SU-DHL-6 (cell line): ENCODE results near the gene HIVEP2.

ENCODE experiments used
- H2AFZ ChIP-seq: fragments of 200-600 bp; sonication (generic); 2 replicates; pipeline ENCODE4 v1.6.1; 2014; ENCODE audit warnings: low read depth, mild to moderate bottlenecking, moderate library complexity, mixed read lengths, antibody characterized with exemption, low read length; ENCODE audit not compliant: severe bottlenecking
- H3F3A ChIP-seq: fragments of 200-600 bp; shearing (Covaris generic); 2 replicates; pipeline ENCODE4 v1.6.0; 2016; ENCODE audit warnings: antibody characterized with exemption, mild to moderate bottlenecking; ENCODE audit not compliant: insufficient read depth
- H3K27ac ChIP-seq: fragments of 200-600 bp; sonication (generic); 2 replicates; pipeline ENCODE4 v1.5.1; 2016; ENCODE audit warnings: low read depth, mild to moderate bottlenecking, low read length, moderate library complexity, mixed read lengths
- H3K27me3 ChIP-seq: fragments of 200-600 bp; sonication (generic), shearing (Covaris generic); 2 replicates; pipeline ENCODE4 v1.6.0; 2014; ENCODE audit warnings: mild to moderate bottlenecking, low read length
- H3K36me3 ChIP-seq: fragments of 200-600 bp; sonication (generic); 2 replicates; pipeline ENCODE4 v1.6.1; 2014; ENCODE audit warnings: mild to moderate bottlenecking, low read length, mixed read lengths
- H3K4me2 ChIP-seq: fragments of 300-600, 200-600 bp; shearing (Covaris generic), sonication (generic); 2 replicates; pipeline ENCODE4 v1.6.0; 2014; ENCODE audit warnings: low read length, low read depth, mild to moderate bottlenecking; ENCODE audit not compliant: poor library complexity, severe bottlenecking
- H3K4me3 ChIP-seq: fragments of 200-600 bp; sonication (generic); 2 replicates; pipeline ENCODE4 v1.5.1; 2014; ENCODE audit warnings: antibody characterized with exemption, low read length, mild to moderate bottlenecking, mixed read lengths; ENCODE audit not compliant: insufficient read depth, poor library complexity, severe bottlenecking
- H3K79me2 ChIP-seq: fragments of 200-600 bp; sonication (generic); 2 replicates; pipeline ENCODE4 v1.6.1; 2014; ENCODE audit warnings: mild to moderate bottlenecking, low read length, moderate library complexity; ENCODE audit not compliant: insufficient read depth
- H3K9ac ChIP-seq: fragments of 200-600 bp; sonication (generic); 2 replicates; pipeline ENCODE4 v1.7.0; 2014; ENCODE audit warnings: mild to moderate bottlenecking, low read length
- H3K9me2 ChIP-seq: fragments of 200-600 bp; sonication (generic); replicated peaks from 2 replicates; pipeline ENCODE4 v1.6.1; 2014; ENCODE audit warnings: low read length; ENCODE audit not compliant: insufficient read depth
- H3K9me3 ChIP-seq: fragments of 200-600 bp; sonication (generic); 2 replicates; pipeline ENCODE4 v1.6.1; 2014; ENCODE audit warnings: low read length, mixed read lengths; ENCODE audit not compliant: insufficient read depth
- H4K20me1 ChIP-seq: fragments of 200-600 bp; sonication (generic); 2 replicates; pipeline ENCODE4 v1.6.1; 2014; ENCODE audit warnings: low read depth, mild to moderate bottlenecking, antibody characterized with exemption, low read length, moderate library complexity, mixed read lengths
- EZH2phosphoT487 ChIP-seq: fragments of 200-600 bp; sonication (generic), shearing (Covaris generic); conservative IDR thresholded peaks from 2 replicates; pipeline ENCODE4 v1.6.1; 2018; ENCODE audit warnings: mild to moderate bottlenecking, antibody characterized with exemption, low read length, moderate library complexity, mixed read lengths
- TF ChIP-seq, protein P1 (sequence below): fragments of 200-600 bp; sonication (generic); IDR thresholded peaks from one replicate; pipeline ENCODE4 v1.5.1; 2017; ENCODE audit warnings: antibody characterized with exemption, mild to moderate bottlenecking, low read length, moderate library complexity; ENCODE audit not compliant: insufficient read depth, poor library complexity, severe bottlenecking

HIVEP2 gene

DNA sequence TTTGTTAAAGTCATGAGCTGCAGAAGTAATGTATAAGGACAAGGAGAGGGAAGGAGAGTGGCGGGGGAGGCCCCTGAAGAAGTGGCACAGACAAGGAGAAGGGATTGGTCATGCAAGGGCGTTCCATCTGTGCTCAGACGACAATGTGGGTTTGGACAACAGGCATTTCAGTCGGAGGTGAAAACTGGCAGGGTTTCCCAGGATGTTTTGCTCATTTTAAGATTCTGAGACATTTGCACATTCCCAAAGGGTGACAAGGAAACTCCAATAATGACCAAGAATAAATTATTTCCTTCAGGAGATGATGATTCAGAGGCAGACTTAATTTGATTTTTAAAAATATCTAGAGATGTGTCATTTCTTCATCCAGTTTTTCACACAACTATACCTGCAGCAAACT lies 181.8 kb downstream of the HIVEP2 start:
- no peak overlapping the region for H3K4me2 ChIP-seq

DNA sequence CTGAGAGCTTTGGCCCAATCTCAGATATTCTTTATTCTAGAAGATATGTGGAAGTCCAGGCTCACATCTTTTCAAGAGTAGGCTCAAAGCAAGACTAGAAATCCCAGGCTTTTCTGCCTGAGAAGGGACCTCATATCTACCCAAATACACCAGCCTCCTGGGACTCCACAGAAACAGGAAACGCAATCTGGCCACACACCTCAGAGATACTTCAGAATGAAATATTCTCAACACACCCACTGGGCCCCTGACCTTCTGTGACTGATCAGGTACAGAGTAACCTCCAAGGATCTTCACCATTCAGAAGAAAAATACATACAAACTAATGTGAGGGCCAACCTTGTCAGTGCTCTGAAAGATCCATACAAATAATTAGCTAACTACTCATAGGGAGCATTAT lies 183.2 kb downstream of the HIVEP2 start:
- Histone ChIP-seq H3F3A (no peaks in the 10 kb centered on the region), H2AFZ (no peak overlapping the region), H3K9me2 (no peaks in the 10 kb centered on the region), H3K27ac (no peak overlapping the region), H3K36me3 (peaks cover 11% of the 10 kb centered on the region; the same call in 1 of the 2 replicates), H4K20me1 (no peaks in the 10 kb centered on the region), H3K9ac (no peak overlapping the region), H3K79me2 (no peaks in the 10 kb centered on the region), H3K27me3 (no peaks in the 10 kb centered on the region), H3K4me2 (no peak overlapping the region), H3K4me3 (no peak overlapping the region), H3K9me3 (no peaks in the 10 kb centered on the region)
- no peak for TF ChIP-seq EZH2phosphoT487
- TF ChIP-seq, protein P1, sequence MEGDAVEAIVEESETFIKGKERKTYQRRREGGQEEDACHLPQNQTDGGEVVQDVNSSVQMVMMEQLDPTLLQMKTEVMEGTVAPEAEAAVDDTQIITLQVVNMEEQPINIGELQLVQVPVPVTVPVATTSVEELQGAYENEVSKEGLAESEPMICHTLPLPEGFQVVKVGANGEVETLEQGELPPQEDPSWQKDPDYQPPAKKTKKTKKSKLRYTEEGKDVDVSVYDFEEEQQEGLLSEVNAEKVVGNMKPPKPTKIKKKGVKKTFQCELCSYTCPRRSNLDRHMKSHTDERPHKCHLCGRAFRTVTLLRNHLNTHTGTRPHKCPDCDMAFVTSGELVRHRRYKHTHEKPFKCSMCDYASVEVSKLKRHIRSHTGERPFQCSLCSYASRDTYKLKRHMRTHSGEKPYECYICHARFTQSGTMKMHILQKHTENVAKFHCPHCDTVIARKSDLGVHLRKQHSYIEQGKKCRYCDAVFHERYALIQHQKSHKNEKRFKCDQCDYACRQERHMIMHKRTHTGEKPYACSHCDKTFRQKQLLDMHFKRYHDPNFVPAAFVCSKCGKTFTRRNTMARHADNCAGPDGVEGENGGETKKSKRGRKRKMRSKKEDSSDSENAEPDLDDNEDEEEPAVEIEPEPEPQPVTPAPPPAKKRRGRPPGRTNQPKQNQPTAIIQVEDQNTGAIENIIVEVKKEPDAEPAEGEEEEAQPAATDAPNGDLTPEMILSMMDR, result no peak

More for the DNA sequence above, 181.8 kb downstream of the HIVEP2 start:
- Histone ChIP-seq H3K9me2 (no peaks in the 10 kb centered on the region), H3K27me3 (no peaks in the 10 kb centered on the region), H3F3A (no peaks in the 10 kb centered on the region), H3K79me2 (no peaks in the 10 kb centered on the region), H2AFZ (no peak overlapping the region), H3K9me3 (no peaks in the 10 kb centered on the region), H3K9ac (no peak overlapping the region), H3K36me3 (peaks cover 11% of the 10 kb centered on the region; the same call in 1 of the 2 replicates), H3K27ac (no peak overlapping the region), H3K4me3 (no peak overlapping the region), H4K20me1 (no peaks in the 10 kb centered on the region)
- no peak for TF ChIP-seq EZH2phosphoT487
- TF ChIP-seq, protein P1, result no peak

DNA sequence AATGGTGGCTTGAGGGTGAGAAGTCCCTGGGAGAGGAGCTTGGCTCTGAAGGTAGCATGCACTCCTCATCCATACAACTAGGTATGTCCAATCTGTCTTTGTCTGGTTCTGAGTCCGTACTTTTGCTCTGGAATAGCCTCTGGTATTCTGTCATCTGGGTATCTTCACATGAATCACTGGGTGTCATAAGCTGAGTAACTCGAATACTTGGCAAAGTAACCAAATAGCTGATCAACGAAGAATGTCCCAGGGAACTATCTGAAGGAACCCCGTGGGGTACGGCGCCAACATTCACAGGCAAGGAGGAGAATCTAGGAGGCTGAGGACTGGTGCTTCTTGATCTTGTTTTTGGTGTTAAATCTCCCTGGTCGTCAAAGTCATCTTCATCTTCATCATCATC lies 184.8 kb downstream of the HIVEP2 start:
- no peaks in the 10 kb centered on the region for H3F3A ChIP-seq
- H3K4me3 ChIP-seq, result no peak overlapping the region
- no peak overlapping the region for H3K4me2 ChIP-seq
- no peak overlapping the region for H3K9ac ChIP-seq
- H2AFZ ChIP-seq, result no peak overlapping the region
- no peak overlapping the region for H3K27ac ChIP-seq
- no peaks in the 10 kb centered on the region for H3K27me3 ChIP-seq
- H4K20me1 ChIP-seq, result no peaks in the 10 kb centered on the region
- peaks cover 11% of the 10 kb centered on the region; the same call in 1 of the 2 replicates for H3K36me3 ChIP-seq
- TF ChIP-seq, protein P1, result no peak
- TF ChIP-seq EZH2phosphoT487, result no peak
- no peaks in the 10 kb centered on the region for H3K79me2 ChIP-seq
- no peaks in the 10 kb centered on the region for H3K9me2 ChIP-seq
- no peaks in the 10 kb centered on the region for H3K9me3 ChIP-seq
